GM18517 (cell line): Measurements from ENCODE around the gene SMCO4.
"Not testable (repeated sequence)": the region's sequence is repeated elsewhere in the genome, so short reads cannot be mapped to it uniquely, and the experiment has no call there.

ENCODE experiments used
- ATAC-seq: cut with Tn5 transposase; IDR thresholded peaks from one replicate; pipeline ENCODE4 v1.9.1; 2021; ENCODE audit warnings: mild to moderate bottlenecking, moderate library complexity; ENCODE audit not compliant: unreplicated experiment

SMCO4 gene, protein sequence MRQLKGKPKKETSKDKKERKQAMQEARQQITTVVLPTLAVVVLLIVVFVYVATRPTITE

DNA sequence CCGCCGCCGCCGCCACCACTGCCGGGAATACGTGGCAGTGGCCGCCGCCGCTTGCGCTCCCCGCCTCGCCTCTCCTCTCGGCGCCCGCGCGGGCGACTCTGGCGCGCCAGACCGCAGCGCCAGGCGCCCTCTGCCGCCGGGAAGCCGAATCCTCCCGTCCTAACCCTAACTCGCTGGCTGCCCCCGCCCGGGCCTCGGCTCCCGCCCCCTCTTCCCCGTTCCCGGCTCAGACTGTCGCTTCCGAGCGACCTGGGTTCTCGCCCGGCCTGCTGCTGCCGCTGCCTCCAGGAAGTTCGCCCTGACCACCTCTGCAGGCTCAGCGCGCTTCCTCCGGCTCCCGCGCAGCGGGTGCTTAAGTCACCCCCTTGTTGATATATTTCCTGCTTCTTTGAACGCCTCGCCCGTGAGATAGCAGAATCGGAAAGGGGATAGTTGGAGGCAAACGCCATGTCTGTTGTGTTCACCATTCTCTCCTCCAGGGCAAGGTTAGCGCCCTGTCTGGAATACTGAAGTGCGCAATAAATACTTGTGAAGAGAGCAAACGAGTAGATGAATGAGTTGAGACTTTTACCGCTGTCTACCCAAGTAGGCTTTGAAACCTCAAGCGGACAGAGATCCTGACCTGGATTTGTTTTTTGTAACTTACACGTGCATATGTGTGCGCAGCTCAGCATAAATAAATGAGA lies at the start of gene SMCO4:
SMCO4 (minus strand) TSS at position 100 of the 686 bp plus-strand sequence. CDS start 64,202 bp downstream, outside the sequence.
- peak; percentile 82 for ATAC-seq

DNA sequence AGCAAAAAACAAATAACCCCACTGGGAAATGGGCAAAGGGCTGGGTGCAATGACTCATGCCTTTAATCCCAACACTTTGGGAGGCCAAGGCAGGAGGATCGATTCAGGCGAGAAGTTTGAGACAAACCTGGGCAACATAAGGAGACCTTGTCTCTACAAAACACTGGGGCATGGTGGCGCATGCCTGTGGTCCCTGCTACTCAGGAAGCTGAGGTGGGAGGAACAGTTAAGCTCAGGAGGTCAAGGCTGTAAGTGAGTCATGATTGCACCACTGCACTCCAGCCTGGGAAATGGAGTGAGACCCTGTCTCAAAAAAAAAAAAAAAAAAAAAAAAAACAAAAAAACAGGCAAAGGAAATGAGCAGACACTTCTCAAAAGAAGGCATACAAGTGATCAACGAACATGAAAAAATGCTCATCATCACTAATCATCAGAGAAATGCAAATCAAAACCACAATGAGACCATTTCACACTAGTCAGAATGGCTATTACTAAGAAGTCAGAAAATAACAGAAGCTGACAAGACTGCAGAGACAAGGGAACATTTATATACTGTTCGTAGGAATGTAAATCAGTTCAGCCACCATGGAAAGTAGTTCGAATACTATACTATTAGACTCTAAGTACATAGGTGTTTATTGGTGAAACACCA lies 48.2 kb upstream of the SMCO4 start:
- peak; percentile 89 for ATAC-seq

DNA sequence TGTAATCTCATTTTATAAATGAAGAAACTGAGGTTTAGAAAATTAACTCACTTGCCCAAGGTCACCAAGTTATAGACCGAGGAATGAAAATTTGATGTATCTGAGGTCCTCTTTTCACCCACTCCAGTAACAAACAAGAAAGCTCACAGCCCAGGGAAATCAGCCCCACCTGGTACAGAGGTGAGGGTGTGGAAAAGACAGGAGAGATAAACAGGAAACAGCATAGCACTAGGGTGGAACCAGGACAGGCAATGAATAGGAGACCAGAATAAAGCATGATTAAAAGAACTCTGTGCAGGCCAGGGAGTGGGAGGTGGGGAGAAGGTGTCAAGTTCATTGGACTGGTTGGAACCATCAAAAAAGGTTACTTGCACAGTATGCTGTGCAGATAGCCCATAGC lies 46.2 kb upstream of the SMCO4 start:
- ATAC-seq, result no peak

DNA sequence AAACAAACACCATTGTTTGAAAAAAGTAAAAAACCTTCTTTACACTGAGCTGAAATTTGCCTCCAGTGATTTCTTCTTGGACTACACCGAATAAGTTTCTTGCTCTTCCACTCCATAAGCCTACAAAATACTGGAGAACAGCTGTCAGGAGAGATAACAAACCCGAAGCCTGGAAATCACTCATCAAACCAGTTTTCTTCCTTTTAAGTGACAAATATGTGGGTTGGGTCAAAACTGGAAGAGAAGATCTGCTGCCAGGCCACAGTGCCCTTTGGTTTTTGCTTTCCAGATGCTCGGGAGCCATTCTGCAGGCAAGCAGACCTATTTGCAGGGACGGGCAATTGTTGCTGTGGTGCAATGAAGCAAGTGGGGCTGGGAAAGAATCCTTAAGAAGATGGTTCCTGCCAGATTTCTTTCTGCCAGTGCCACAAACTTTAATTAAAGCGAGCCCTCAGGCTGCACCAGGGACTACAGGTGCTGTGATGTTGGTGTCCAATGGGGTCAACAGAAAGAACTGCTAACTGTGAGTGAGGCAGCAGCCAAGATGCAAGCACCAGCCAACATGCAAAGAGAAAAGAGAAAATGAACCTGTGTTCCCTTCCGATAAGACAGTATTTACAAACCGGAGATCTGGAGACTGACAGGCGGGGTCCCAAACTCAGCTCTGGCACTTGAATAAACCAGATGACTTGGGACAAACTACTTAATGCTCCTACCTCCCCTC lies 44.8 kb upstream of the SMCO4 start:
- ATAC-seq, result no peak

DNA sequence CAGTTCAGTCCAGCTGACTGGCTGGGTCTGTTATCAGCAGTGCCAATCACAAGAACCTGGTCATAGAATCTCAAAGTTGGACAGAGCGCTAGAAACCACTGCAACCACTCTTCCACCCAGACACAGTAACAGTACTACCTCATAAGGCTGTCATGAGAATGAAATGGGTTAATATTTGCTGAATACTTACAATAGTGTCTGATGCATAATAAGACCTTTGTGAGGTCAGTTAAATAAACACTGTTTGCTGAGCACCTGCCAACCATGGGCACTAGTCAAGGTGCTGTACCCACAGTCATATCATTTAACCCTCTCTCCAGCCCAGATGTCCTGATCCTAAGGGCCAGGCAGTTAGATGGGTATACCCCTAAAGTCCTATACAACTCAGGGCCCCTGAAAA lies 44.2 kb upstream of the SMCO4 start:
- ATAC-seq, result not testable (repeated sequence)

DNA sequence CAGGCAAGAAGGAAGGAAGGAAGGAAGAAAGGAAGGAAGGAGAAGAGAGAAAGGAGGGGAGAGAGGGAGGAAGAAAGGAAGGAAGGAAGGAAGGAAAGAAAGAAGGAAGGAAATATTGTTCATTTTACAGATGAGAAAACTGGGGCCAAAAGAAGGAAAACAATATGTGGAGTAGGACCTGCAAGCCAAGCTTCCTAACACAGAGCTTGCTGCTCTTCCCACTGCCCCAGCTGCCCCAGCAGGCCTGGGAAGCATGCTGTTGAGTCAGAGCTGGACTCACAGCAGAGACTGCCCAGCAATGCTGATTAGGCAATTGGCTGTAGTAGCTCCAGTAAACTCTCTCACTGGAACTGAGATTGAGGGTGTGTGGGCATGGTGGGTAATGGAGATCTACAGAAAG lies 42.6 kb upstream of the SMCO4 start:
- no peak for ATAC-seq

DNA sequence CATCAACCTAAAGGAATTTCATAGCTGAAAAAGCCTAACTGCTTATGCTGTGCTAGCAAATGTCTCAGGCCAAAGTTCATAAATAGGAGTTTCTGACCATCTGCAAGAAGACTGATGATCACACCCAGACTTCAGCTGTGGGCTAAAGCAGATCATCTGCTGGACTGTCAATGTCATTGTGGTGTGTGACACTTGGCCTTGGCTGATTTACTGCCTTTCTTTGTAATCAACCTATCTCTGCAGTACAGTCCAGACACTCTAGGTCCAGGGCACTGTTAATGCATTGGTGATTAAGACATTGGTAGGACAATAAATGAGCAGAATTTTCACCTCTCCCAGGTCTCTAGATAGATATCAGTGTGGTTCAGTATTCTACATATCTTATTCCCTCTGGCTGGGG lies 40.3 kb upstream of the SMCO4 start:
- no peak for ATAC-seq

DNA sequence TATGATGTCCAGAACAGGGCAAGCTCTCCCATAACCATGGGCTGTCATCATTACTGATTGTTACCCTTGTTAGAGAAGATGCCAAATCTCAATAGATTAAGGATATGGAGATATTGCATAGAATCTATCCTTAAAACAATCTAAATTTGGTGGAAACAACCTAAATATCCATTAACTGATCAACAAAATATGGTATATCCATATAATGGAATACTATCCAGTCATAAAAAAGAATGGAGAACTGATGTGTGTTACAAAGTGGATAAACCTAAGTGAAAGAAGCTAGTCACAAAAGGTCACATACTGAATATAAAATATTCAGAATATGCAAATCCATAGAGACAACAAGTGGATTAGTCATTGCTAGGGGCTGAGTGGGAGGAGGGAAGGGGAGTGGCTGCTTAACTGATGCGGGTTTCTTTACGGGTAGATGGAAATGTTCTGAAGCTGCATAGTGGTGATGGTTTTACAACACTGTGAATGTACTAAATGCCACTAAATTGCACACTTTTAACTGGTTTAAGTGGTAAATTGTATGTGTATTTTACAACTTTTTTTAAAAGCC lies 36.1 kb upstream of the SMCO4 start:
- ATAC-seq, result no peak

DNA sequence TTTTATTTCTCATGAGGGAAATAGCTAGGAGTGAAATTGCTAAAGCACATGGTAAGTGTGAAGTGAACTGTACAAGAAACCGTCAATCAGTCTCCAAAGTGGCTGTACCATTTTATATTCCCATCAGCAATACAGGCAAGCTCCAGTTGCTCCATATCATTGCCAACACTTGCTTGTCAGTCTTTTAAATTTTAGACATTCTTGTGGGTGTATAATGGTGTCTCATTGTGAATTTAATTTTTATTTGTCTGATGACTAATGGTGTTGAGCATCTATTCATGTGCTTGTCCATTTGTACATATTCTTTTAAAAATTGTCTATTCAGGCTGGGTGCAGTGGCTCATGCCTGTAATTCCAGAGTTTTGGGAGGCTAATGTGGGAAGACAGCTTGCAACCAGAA lies 34.1 kb upstream of the SMCO4 start:
- no peak for ATAC-seq

DNA sequence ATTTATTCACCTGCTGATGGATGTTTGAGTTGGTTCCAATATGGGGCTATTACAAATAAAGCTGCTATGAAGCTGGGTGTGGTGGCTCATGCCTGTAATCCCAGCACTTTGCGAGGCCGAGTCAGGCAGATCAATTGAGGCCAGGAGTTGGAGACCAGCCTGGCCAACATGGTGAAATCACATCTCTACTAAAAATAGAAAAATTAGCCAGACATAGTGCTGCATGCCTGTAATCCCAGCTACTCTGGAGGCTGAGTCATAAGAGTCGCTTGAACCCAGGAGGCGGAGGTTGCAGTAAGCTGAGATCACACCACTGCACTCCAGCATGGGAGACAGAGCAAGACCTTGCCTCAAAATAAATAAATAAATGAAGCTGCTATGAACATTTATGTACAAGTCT lies 33.7 kb upstream of the SMCO4 start:
- ATAC-seq, result not testable (repeated sequence)

DNA sequence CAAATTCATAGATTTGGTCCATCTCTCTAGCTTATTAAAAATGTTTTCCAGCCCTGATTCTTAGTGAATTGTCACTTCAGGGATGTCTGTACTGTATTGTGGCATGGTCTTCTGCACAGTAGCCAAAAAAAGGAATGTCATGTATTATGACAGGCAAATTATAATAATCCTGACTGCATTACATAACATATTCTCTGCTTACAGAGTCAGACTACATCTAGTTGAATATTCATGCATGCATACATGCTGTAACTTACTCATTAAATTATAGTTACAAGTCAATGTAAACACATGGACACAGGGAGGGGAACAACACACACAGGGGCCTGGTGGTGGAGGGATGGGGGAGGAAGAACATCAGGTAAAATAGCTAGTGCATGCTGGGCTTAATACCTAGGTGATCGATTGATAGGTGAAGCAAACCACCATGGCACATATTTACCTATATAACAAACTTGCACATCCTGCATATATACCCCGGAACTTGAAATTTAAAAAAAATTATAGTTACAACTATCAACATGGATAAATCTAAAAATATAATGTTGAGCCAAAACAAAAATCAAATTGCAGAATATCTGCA lies 31.5 kb upstream of the SMCO4 start:
- no peak for ATAC-seq

DNA sequence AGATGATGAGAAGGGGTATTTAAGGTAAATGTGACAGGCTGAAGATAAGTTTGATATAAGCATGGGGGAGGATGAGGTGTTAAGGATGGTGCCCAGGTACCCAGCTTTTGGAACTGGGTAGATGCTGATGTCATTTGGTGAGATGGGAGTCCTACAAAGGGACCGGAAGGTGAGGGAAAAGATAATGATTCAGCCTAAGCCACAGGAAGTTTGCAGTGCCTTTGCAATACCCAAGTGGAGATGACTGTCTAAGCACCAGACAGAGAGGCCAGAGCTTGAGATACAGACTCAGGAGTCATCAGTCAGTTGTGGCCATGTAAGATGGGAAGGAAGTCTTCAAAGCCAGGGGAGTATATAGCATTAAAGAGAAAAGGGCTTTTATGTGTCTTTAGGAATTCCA lies 30.0 kb upstream of the SMCO4 start:
- ATAC-seq, result no peak

DNA sequence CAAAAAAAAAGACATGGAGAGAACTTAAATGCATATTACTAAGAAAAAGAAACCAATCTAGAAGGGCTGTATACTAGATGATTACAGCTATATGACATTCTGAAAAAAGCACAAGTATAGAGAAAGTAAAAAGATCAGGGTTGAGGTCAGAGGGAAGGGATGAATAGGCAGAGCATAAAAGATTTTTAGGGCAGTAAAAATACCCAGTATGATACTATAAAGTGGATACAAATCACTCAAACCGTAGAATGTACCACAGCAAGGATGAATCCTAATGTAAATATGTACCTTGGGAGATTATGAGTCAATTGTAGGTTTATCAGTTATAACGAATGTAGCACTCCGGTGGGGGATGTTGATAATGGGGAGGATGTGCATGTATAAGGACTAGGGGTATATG lies 29.4 kb upstream of the SMCO4 start:
- no peak for ATAC-seq

DNA sequence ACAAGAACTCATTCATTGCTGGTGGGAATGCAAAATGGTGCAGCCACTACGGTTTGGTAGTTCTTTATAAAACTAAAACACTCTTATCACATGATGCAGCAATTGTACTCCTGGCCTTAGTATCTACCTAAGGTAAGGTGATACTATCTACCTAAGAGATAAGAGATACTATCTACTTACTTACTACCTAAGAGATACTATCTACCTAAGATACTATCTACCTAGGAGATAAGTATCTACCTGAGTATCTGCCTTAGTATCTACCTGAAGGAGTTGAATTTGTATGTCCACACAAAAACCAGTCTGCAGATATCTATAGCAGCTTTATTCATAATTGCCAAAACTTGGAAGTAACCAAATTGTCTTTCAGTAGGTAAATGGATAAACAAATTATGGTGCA lies 29.0 kb upstream of the SMCO4 start:
- no peak for ATAC-seq

DNA sequence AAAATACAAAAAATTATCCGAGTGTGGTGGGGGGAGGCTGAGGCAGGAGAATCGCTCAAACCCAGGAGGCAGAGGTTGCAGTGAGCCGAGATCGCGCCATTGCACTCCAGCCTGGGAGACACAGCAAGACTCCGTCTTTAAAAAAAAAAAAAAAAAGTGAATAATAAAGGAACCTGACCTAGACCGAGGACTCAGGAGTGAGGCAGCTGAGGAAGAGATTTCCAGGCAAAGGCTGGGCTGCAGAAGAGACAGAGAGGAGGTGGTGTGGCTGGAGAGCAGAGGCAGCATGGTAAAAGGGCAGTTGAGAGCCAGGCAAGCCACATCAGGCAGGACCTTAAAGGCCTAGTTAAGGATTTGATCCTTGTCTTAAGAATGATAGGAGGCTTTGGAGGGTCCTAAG lies 28.4 kb upstream of the SMCO4 start:
- ATAC-seq, result no peak

DNA sequence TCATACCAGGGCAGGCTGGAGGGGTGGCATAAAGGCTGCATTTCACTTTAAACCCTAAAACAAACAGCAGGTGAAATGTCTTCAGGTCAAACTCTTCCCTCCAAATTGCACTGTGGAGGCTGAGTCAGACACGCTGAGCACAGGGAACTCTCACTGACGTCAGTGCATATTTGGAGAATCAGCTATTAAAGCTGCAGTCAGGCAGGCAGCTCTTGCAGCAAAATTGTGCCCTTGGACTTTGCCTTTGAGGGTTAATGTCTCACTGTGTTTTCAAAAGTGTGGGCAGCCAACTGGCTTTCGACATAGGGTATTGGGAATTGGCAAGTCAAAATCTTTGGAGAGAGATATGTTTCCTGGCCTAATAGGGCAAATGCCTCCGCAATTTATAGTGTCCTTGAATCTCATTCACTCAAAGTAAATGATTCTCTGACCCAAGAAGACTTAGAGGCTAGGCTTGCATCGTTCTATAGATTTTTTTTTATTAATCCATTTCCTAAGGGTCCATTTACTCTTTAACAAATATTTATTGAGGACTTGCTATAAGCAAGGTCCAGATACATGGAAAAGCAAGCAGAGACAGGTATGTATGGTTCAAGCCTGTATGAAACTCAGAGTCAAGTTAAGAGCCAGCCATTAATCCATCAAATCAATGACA lies 27.7 kb upstream of the SMCO4 start:
- no peak for ATAC-seq

DNA sequence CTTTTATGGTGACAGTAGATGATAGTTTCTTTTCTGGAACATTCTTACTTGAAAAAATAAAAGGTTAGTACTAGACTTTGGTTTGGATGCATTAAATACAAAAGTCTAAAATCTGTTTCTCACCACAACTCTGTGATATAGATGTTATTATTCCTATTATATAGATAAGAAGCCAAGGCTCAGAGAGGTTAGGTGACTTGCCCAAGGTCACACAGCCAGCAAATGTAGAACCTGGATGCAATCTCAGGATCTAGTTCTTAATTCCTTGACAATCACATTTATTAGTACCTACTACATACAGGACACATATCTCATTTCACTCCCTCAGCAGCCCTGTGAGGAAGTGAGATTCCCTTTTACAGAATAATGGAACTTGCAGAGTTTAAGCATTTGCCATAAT lies 26.3 kb upstream of the SMCO4 start:
- no peak for ATAC-seq

DNA sequence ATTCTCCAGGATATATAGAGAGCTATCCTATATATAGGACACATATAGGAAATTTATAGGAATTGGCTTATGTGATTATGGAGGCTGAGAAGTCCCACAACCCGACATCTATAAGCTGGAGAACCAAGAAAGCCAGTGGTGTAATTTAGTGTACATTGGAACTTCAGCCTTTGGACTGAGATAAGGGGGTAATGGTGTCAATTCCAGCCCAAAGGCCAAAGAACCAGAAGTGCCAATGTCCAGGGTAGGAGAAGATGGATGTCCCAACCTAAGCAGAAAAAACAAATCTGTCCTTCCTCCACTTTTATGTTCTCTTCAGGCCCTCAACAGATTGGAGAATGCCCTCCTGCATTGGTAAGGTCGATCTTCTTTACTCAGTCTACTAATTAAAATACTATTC lies 25.5 kb upstream of the SMCO4 start:
- no peak for ATAC-seq

DNA sequence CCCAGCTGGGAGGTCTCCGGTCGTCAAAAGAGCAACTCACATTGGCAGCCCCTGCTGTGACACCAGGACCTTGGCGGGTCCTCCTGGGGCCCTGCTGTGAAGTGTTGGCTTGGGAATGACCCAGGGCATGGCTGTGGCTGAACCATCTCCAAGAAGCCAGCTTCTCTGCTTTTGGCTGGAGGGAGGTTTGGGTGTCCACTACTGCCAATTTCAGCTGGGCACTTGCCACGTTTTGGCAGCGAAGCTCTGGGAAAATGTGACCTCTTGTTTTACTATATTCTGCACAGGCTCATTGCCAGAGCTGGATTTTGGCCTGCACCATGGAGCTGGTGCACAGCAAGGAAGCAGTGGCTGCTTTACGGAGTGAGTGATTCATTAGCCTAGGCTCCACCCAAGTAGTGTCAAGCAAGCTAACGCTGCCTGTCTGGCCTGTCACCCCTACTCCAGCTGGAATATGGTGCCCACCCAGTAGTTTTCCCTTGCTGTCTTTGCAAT lies 24.3 kb upstream of the SMCO4 start:
- no peak for ATAC-seq

DNA sequence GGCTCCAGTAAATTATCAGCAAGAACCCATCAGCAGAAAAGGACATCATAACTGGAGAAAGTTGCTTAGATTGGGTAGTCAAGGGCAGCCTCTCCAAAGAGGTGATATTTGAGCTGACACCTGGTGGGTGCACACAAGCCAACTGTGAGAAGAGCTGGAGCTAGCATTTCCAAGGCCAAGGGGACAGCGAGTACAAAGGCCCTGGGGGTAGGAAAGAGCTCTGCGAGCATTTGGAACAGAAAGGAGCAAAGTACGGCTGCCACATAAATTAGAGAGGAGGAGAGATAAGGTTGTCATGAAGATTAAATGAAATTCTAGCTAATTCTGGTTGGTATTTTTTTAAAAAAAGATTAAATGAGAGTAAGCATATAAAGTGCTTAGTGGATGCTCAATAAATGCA lies 21.7 kb upstream of the SMCO4 start:
- ATAC-seq, result no peak

DNA sequence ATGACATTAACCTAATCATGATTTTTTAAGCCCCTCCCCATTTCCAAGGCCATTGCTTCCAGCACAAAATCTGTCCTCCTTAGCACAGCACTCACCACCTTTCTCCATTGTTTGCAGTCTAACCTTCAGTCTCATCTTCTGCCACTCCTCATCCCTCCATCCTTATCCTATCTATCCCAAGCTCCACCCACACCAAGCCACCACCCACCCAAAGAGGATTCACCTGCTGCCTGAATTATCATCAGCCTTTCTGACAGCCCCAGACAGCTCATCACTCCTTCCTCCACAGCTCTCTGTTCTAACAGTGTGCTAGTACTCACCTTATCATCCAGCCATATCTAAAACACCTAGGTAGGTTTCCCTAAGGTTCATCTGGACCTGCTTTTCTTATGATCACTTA lies 20.7 kb upstream of the SMCO4 start:
- no peak for ATAC-seq
